Measurements from ENCODE around the gene C9orf153.

GRCh38 chr9:86241216-86241615, 18.2 kb downstream of the C9orf153 start:
- no peak for TF ChIP-seq CTCF (IDR thresholded peaks at IDR 0.05)
- no peak for TF ChIP-seq POLR2A (IDR thresholded peaks at IDR 0.05)

All from body of pancreas (tissue), 4 donors.